Activated CD8-positive, alpha-beta T cell treated with anti-CD3 and anti-CD28 coated beads for 36 hours (primary cell): ENCODE results near the gene ZXDC. TPM values are rescaled to one million over a fixed set of nuclear protein-coding genes. Genes with fewer than 3 reads are reported as not detected.

ENCODE experiments used
- ATAC-seq: fragments of 200-7000 bp; cut with Tn5 transposase; one replicate; pipeline ENCODE4 v1.10.0; 2021; ENCODE audit warnings: mild to moderate bottlenecking, moderate library complexity
- CTCF ChIA-PET: fragments of 350-600 bp; sonication (Branson Sonifier 250); formaldehyde crosslinking; loops from one replicate; lab custom pipeline; 2021; ENCODE audit warnings: antibody characterized with exemption; lab: Charles Lee
- POLR2A ChIA-PET: fragments of 350-600 bp; sonication (Branson Sonifier 250); formaldehyde crosslinking; loops from one replicate; lab custom pipeline; 2021; ENCODE audit warnings: antibody characterized with exemption; lab: Charles Lee
- DNase-seq: peaks from one replicate; pipeline ENCODE4 v3.0.0-alpha.2; 2020
- H3K27ac Mint-ChIP-seq: one replicate; pipeline ENCODE4 v1.8.0; 2021; ENCODE audit warnings: mild to moderate bottlenecking, mixed read lengths
- H3K27me3 Mint-ChIP-seq: one replicate; pipeline ENCODE4 v1.8.0; 2021; ENCODE audit warnings: mixed read lengths
- H3K36me3 Mint-ChIP-seq: one replicate; pipeline ENCODE4 v1.8.0; 2021; ENCODE audit warnings: low read depth, mixed read lengths
- H3K4me1 Mint-ChIP-seq: one replicate; pipeline ENCODE4 v1.8.0; 2021; ENCODE audit warnings: low read depth, mixed read lengths
- H3K4me3 Mint-ChIP-seq: one replicate; pipeline ENCODE4 v1.8.0; 2021; ENCODE audit warnings: mild to moderate bottlenecking, moderate library complexity, mixed read lengths
- H3K9me3 Mint-ChIP-seq: one replicate; pipeline ENCODE4 v1.8.0; 2021; ENCODE audit warnings: mixed read lengths
- CTCF ChIP-seq: fragments of 200-600 bp; IDR thresholded peaks from one replicate; pipeline ENCODE4 v1.8.0; 2022; ENCODE audit warnings: antibody characterized with exemption, mild to moderate bottlenecking
- intact Hi-C: fragments of 100-400 bp; cut with micrococcal nuclease; formaldehyde crosslinking; loops from one replicate; pipeline ENCODE4 v1.10.0; 2022
- total RNA-seq, 2 experiments: library from RNA; stranded (reverse); gene quantifications; one replicate each; pipeline ENCODE4 v1.2.3, GENCODE V29; 2021

ZXDC gene
- total RNA-seq, 2 experiments from 2014 or later = 27.8 to 29.8 TPM

DNA sequence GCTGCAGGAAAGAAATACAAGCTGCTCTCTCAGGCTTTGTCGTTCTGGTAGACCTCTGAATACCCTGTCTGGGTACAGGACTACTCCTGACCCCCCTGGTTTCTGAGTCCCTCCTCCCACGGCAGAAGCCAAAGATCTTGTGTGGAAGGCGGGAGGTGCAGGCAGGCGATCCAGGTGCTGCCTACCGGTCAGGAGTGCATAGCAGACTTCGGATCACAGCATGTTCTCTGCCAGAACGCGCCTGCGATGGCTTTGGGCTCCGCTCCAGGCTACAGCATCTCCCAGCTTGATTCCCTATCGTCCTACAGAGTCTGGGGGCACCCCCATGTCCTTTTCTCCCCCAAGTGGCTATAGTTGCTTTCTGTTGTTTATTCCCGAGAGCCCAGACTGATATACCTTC lies 83.4 kb downstream of the ZXDC start:
- H3K9me3 Mint-ChIP-seq = no peaks in the 10 kb centered on the region

DNA sequence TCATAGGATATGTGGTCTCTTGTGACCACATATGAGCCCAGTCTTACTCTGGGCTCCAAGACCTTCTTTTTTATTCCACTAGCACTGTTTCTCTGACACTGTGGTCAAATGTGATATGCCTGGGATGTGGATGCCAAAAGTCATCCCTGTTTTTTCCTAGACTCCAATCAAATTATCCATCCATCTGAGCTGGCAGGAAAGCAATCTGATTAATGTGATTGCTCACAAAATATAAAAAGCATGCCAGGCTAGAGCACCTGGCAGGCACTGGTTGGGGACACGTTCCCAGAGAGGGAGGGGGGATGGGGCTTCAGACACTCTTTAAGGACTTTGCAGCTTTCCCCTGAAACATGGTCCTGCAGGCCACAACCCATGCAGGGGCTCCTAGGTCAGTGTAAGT lies 84.1 kb downstream of the ZXDC start:
- no peaks in the 10 kb centered on the region for H3K36me3 Mint-ChIP-seq
- no peak overlapping the region for H3K4me3 Mint-ChIP-seq
- ChIA-PET POLR2A (no interaction called here), CTCF (no interaction called here)
- peaks cover 8% of the 10 kb centered on the region for H3K4me1 Mint-ChIP-seq
- no peaks in the 10 kb centered on the region for H3K9me3 Mint-ChIP-seq
- TF ChIP-seq CTCF = no peak
- no peak overlapping the region for H3K27ac Mint-ChIP-seq
- H3K27me3 Mint-ChIP-seq = peaks cover 54% of the 10 kb centered on the region
- ATAC-seq = no peak
- DNase-seq = no peak
- intact Hi-C loops = loop anchor here (5.0 kb wide), 1 partner anchor 139 kb away; no protein-coding TSS in a partner anchor

More for the DNA sequence above, 83.4 kb downstream of the ZXDC start:
- no peak overlapping the region for H3K4me3 Mint-ChIP-seq
- no peak overlapping the region for H3K27ac Mint-ChIP-seq
- ChIA-PET CTCF (interaction anchor here (1.1 to 1.2 kb wide), 2 partner anchors 258 to 421 kb away, joined by 3 read pairs; no protein-coding TSS in a partner anchor), POLR2A (interaction anchor here (1.0 kb wide), 1 partner anchor 268 kb away, joined by 3 read pairs; no protein-coding TSS in a partner anchor)
- ATAC-seq = no peak
- no peaks in the 10 kb centered on the region for H3K36me3 Mint-ChIP-seq
- intact Hi-C loops = loop anchor here (5.0 kb wide), 1 partner anchor 140 kb away; no protein-coding TSS in a partner anchor
- TF ChIP-seq CTCF = no peak
- H3K4me1 Mint-ChIP-seq = peaks cover 8% of the 10 kb centered on the region
- peaks cover 52% of the 10 kb centered on the region for H3K27me3 Mint-ChIP-seq
- DNase-seq = no peak

DNA sequence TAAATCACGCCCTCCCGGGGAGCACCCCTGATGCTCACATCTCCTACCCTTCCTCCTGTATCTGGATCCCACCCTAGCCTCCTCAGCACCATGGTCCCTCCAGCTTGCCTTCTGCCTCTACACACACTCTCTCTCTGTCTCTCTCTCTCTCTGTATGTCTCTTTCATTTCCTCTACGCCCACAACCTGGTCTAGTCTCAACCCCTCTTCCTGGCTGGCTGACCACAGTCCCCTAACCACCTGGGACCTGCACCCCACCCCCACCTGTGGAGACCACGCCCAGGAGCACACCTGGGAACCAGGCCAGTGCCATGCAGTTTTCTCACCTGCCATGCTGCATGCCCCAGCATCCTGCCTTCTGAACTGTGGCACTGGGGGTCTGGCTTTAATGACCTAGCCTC lies 84.9 kb downstream of the ZXDC start:
- H3K27me3 Mint-ChIP-seq = peaks cover 54% of the 10 kb centered on the region
- no peak overlapping the region for H3K27ac Mint-ChIP-seq
- DNase-seq = no peak
- no peaks in the 10 kb centered on the region for H3K9me3 Mint-ChIP-seq
- ChIA-PET CTCF (no interaction called here), POLR2A (no interaction called here)
- no peak for TF ChIP-seq CTCF
- intact Hi-C loops = loop anchor here (5.0 kb wide), 1 partner anchor 138 kb away; no protein-coding TSS in a partner anchor
- H3K36me3 Mint-ChIP-seq = no peaks in the 10 kb centered on the region
- peaks cover 8% of the 10 kb centered on the region for H3K4me1 Mint-ChIP-seq
- no peak for ATAC-seq
- H3K4me3 Mint-ChIP-seq = no peak overlapping the region

GRCh38 chr3:126390201-126390600 lies 85.5 kb downstream of the ZXDC start:
- no peak overlapping the region for H3K27ac Mint-ChIP-seq
- peaks cover 54% of the 10 kb centered on the region for H3K27me3 Mint-ChIP-seq
- no peak for DNase-seq
- TF ChIP-seq CTCF = no peak
- no peak for ATAC-seq
- H3K4me3 Mint-ChIP-seq = no peak overlapping the region
- no peaks in the 10 kb centered on the region for H3K9me3 Mint-ChIP-seq
- intact Hi-C loops = loop anchor here (5.0 kb wide), 1 partner anchor 138 kb away; no protein-coding TSS in a partner anchor
- peaks cover 8% of the 10 kb centered on the region for H3K4me1 Mint-ChIP-seq
- CTCF ChIA-PET = interaction anchor here (1.6 kb wide), 2 partner anchors 10 to 250 kb away, joined by 3 to 6 read pairs; no protein-coding TSS in a partner anchor
- no peaks in the 10 kb centered on the region for H3K36me3 Mint-ChIP-seq
- POLR2A ChIA-PET = no interaction called here

- DNase-seq (no peak), ATAC-seq (no peak)
- Mint-ChIP-seq H3K27me3 (peaks cover 54% of the 10 kb centered on the region), H3K36me3 (no peaks in the 10 kb centered on the region), H3K9me3 (no peaks in the 10 kb centered on the region), H3K4me1 (peaks cover 8% of the 10 kb centered on the region), H3K27ac (no peak overlapping the region), H3K4me3 (no peak overlapping the region)
- ChIA-PET CTCF (interaction anchor here (1.1 to 1.6 kb wide), 3 partner anchors 9 to 249 kb away, joined by 3 to 6 read pairs (median 5); no protein-coding TSS in a partner anchor), POLR2A (no interaction called here)
- no peak for TF ChIP-seq CTCF
- intact Hi-C loops = loop anchor here (5.0 kb wide), 1 partner anchor 137 kb away; no protein-coding TSS in a partner anchor
These were observed 85.9 kb downstream of the ZXDC start for GRCh38 chr3:126389794-126390146.
